22Rv1 (cell line): ENCODE results near the gene DEF6.

Source experiments
- ZFX ChIP-seq: fragments of 450-650 bp; IDR thresholded peaks from 2 replicates; pipeline ENCODE4 v1.6.1; 2017; ENCODE audit warnings: antibody characterized with exemption, borderline replicate concordance
- TF ChIP-seq, protein P1 (sequence below): fragments of 450-650 bp; IDR thresholded peaks from 2 replicates; pipeline ENCODE4 v1.5.1; 2017; ENCODE audit warnings: mild to moderate bottlenecking

DNA sequence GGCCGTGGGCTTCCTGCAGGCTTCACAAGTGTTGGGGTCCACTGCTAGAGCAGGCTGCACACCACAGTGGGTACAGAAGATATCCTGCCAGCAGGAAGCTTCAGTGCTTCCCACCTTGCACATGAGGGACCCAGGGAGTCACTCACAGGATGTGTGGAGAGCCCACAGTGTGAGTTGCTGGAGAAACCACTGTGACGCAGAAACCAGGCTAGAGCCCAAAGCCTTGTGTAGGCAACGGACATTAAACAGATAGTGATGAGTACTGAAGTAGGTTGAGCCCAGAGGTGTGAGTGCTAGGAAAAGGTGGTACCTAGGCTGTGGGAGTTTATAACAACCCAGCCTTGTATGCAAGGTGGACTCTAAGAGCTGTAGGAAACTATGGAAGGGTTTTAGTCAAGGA lies 18.9 kb upstream of the DEF6 start:
- TF ChIP-seq, protein P1, sequence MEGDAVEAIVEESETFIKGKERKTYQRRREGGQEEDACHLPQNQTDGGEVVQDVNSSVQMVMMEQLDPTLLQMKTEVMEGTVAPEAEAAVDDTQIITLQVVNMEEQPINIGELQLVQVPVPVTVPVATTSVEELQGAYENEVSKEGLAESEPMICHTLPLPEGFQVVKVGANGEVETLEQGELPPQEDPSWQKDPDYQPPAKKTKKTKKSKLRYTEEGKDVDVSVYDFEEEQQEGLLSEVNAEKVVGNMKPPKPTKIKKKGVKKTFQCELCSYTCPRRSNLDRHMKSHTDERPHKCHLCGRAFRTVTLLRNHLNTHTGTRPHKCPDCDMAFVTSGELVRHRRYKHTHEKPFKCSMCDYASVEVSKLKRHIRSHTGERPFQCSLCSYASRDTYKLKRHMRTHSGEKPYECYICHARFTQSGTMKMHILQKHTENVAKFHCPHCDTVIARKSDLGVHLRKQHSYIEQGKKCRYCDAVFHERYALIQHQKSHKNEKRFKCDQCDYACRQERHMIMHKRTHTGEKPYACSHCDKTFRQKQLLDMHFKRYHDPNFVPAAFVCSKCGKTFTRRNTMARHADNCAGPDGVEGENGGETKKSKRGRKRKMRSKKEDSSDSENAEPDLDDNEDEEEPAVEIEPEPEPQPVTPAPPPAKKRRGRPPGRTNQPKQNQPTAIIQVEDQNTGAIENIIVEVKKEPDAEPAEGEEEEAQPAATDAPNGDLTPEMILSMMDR: no peak
- TF ChIP-seq ZFX: no peak
